CD8-positive, alpha-beta memory T cell (primary cell): Measurements from ENCODE around the gene SLC6A19. TPM values are rescaled to one million over a fixed set of nuclear protein-coding genes. Genes with fewer than 3 reads are reported as not detected.
"Not testable (repeated sequence)": the region's sequence is repeated elsewhere in the genome, so short reads cannot be mapped to it uniquely, and the experiment has no call there.

Experiments
- CTCF ChIA-PET: fragments of 350-600 bp; sonication (Branson Sonifier 250); formaldehyde crosslinking; loops from one replicate; lab custom pipeline; 2021; ENCODE audit warnings: antibody characterized with exemption; lab: Charles Lee
- POLR2A ChIA-PET: fragments of 350-600 bp; sonication (Branson Sonifier 250); formaldehyde crosslinking; loops from one replicate; lab custom pipeline; 2021; ENCODE audit warnings: antibody characterized with exemption; lab: Charles Lee
- DNase-seq, 5 donors: peaks; one replicate each; pipeline versions ENCODE4 v3.0.0 to v3.0.0-alpha.2; 2020 to 2022; ENCODE audit warnings: mixed read lengths in 1 of 5
- H3K27ac ChIP-seq: one replicate; pipeline ENCODE4 v1.7.0; 2013; ENCODE audit warnings: low read depth, mild to moderate bottlenecking, low read length, moderate library complexity
- H3K27me3 ChIP-seq: 2 replicates; pipeline ENCODE4 v1.7.0; 2013; ENCODE audit warnings: low read length, mild to moderate bottlenecking; ENCODE audit not compliant: insufficient read depth, poor library complexity, severe bottlenecking
- H3K36me3 ChIP-seq: 2 replicates; pipeline ENCODE4 v1.7.0; 2013; ENCODE audit warnings: mild to moderate bottlenecking, low read length, moderate library complexity; ENCODE audit not compliant: insufficient read depth
- H3K4me1 ChIP-seq: 2 replicates; pipeline ENCODE4 v1.7.0; 2013; ENCODE audit warnings: mild to moderate bottlenecking, low read length, moderate library complexity; ENCODE audit not compliant: insufficient read depth
- H3K4me3 ChIP-seq: 2 replicates; pipeline ENCODE4 v1.7.0; 2013; ENCODE audit warnings: mild to moderate bottlenecking, low read length
- H3K9me3 ChIP-seq: 2 replicates; pipeline ENCODE4 v1.7.0; 2013; ENCODE audit warnings: mild to moderate bottlenecking, low read length
- H3K27ac Mint-ChIP-seq, 8 donors: one replicate each; pipeline ENCODE4 v1.8.0; 2020 to 2021; ENCODE audit warnings: mixed read lengths in 8 of 8, mild to moderate bottlenecking in 6 of 8, inconsistent platforms in 3 of 8, moderate library complexity in 3 of 8
- H3K27me3 Mint-ChIP-seq, 2 donors: one replicate each; pipeline ENCODE4 v1.8.0; 2020 to 2021; ENCODE audit warnings: mixed read lengths in 2 of 2, mild to moderate bottlenecking in 1 of 2, moderate library complexity in 1 of 2
- H3K36me3 Mint-ChIP-seq, 3 donors: one replicate each; pipeline ENCODE4 v1.8.0; 2020 to 2021; ENCODE audit warnings: mixed read lengths in 3 of 3, inconsistent platforms in 1 of 3, mild to moderate bottlenecking in 1 of 3
- H3K4me1 Mint-ChIP-seq, 3 donors: one replicate each; pipeline ENCODE4 v1.8.0; 2020 to 2021; ENCODE audit warnings: mixed read lengths in 3 of 3, inconsistent platforms in 1 of 3, mild to moderate bottlenecking in 1 of 3
- H3K4me3 Mint-ChIP-seq, 7 donors: one replicate each; pipeline ENCODE4 v1.8.0; 2020 to 2021; ENCODE audit warnings: mixed read lengths in 7 of 7, mild to moderate bottlenecking in 6 of 7, moderate library complexity in 4 of 7, inconsistent platforms in 2 of 7
- H3K9me3 Mint-ChIP-seq, 5 donors: one replicate each; pipeline ENCODE4 v1.8.0; 2020 to 2022; ENCODE audit warnings: mixed read lengths in 5 of 5, mild to moderate bottlenecking in 3 of 5, moderate library complexity in 2 of 5, inconsistent platforms in 1 of 5
- polyA plus RNA-seq: library from polyadenylated mRNA; unstranded; fragments of 300-500 nt; fragmentation: Illumina TruSeq; gene quantifications from one replicate; pipeline ENCODE4 v1.2.3, GENCODE V29; 2021
- total RNA-seq, 2 experiments: library from RNA; stranded (reverse); gene quantifications; one replicate each; pipeline ENCODE4 v1.2.3, GENCODE V29; 2021

The SLC6A19 gene
- total and polyA plus RNA-seq, 3 experiments from 2014 or later = not detected

DNA sequence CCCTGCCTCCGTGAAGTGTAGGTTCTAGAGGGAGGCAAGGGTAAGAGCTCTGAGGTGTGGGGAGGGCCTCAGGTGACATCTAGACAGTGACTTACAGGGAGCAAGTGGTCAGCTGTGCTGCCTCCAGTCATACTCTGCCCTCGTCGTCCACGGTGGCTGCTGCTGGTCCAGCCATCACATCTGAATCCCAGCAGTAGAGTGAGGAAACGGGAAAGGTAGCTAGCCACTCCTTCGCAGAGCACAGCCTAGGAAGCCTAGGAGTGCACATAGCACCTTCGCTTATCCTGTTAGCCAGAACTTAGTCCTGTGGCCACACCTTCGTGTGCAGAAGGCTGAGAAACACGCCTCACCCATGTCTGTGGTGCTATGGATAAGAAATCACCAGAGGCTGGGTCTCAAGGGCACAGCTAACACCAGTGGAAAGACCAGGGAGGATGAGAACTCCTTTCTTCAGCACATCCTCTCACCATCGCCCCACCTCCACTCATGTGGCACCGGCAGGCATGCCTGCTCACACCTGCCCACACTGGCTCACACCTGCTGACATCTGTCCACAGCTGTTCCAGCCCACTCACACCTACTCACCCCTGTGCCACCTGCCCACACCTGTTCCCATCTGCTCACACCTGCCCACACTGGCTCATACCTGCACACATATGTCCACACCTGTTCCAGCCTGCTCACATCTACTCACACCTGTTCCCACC, 44.5 kb upstream of the SLC6A19 start:
- no peak overlapping the region for H3K4me3 ChIP-seq
- peaks cover 20% of the 10 kb centered on the region for H3K27me3 ChIP-seq
- Mint-ChIP-seq H3K36me3 (peaks cover 0 to 8% (median 7%) of the 10 kb centered on the region in 3 donors), H3K9me3 (peaks cover 0 to 8% (median 7%) of the 10 kb centered on the region in 5 donors), H3K27ac (peak overlapping the region in 1 of 8 donors; percentile 86), H3K27me3 (peaks cover 24 to 62% of the 10 kb centered on the region in 2 donors), H3K4me3 (peak overlapping the region in 4 of 7 donors; percentile 23 to 65 (median 36)), H3K4me1 (peaks cover 19 to 33% (median 31%) of the 10 kb centered on the region in 3 donors)
- peaks cover 18% of the 10 kb centered on the region for H3K4me1 ChIP-seq
- DNase-seq = peak in 1 of 5 donors; percentile 25
- no peaks in the 10 kb centered on the region for H3K9me3 ChIP-seq
- ChIA-PET POLR2A (no interaction called here), CTCF (no interaction called here)
- no peaks in the 10 kb centered on the region for H3K36me3 ChIP-seq
- H3K27ac ChIP-seq = no peak overlapping the region

- Histone ChIP-seq H3K4me1 (peaks cover 12% of the 10 kb centered on the region), H3K27me3 (peaks cover 20% of the 10 kb centered on the region)
- H3K27ac Mint-ChIP-seq = peak overlapping the region in 1 of 8 donors; percentile 86
- POLR2A ChIA-PET, H3K4me3 ChIP-seq, H3K36me3 ChIP-seq, H3K27ac ChIP-seq, H3K36me3 Mint-ChIP-seq, CTCF ChIA-PET, H3K9me3 ChIP-seq, DNase-seq, H3K9me3 Mint-ChIP-seq: not testable (repeated sequence)
- peaks cover 19 to 27% (median 25%) of the 10 kb centered on the region in 3 donors for H3K4me1 Mint-ChIP-seq
- H3K4me3 Mint-ChIP-seq = peak overlapping the region in 4 of 7 donors; percentile 47 to 77 (median 55)
- peaks cover 24 to 57% of the 10 kb centered on the region in 2 donors for H3K27me3 Mint-ChIP-seq
Measured at GRCh38 chr5:1157461-1157986, 43.9 kb upstream of the SLC6A19 start.

- no peaks in the 10 kb centered on the region for H3K36me3 ChIP-seq
- peaks cover 0 to 8% (median 7%) of the 10 kb centered on the region in 5 donors for H3K9me3 Mint-ChIP-seq
- POLR2A ChIA-PET = no interaction called here
Measured at GRCh38 chr5:1158647-1159340, 42.6 kb upstream of the SLC6A19 start.

GRCh38 chr5:1159341-1159675, 42.1 kb upstream of the SLC6A19 start:
- peaks cover 19 to 46% of the 10 kb centered on the region in 2 donors for H3K27me3 Mint-ChIP-seq
- ChIA-PET POLR2A (no interaction called here), CTCF (no interaction called here)
- Histone ChIP-seq H3K27me3 (peaks cover 18% of the 10 kb centered on the region), H3K27ac (no peak overlapping the region), H3K4me3 (no peak overlapping the region), H3K9me3 (no peaks in the 10 kb centered on the region), H3K36me3 (no peaks in the 10 kb centered on the region), H3K4me1 (no peaks in the 10 kb centered on the region)
- peak overlapping the region in 2 of 7 donors; percentile 23 to 46 for H3K4me3 Mint-ChIP-seq
- peaks cover 0 to 7% (median 7%) of the 10 kb centered on the region in 3 donors for H3K36me3 Mint-ChIP-seq
- peaks cover 0 to 8% (median 7%) of the 10 kb centered on the region in 5 donors for H3K9me3 Mint-ChIP-seq
- DNase-seq = no peak
- no peak overlapping the region for H3K27ac Mint-ChIP-seq
- H3K4me1 Mint-ChIP-seq = peaks cover 8 to 10% (median 9%) of the 10 kb centered on the region in 3 donors

More at GRCh38 chr5:1158647-1159340, 42.6 kb upstream of the SLC6A19 start:
- peaks cover 12 to 15% (median 14%) of the 10 kb centered on the region in 3 donors for H3K4me1 Mint-ChIP-seq
- Histone ChIP-seq H3K4me3 (no peak overlapping the region), H3K9me3 (no peaks in the 10 kb centered on the region), H3K27me3 (peaks cover 23% of the 10 kb centered on the region), H3K4me1 (no peaks in the 10 kb centered on the region), H3K27ac (no peak overlapping the region)
- H3K36me3 Mint-ChIP-seq = peaks cover 0 to 8% (median 7%) of the 10 kb centered on the region in 3 donors
- peaks cover 24 to 48% of the 10 kb centered on the region in 2 donors for H3K27me3 Mint-ChIP-seq
- CTCF ChIA-PET = no interaction called here
- peak in 1 of 5 donors; percentile 39 for DNase-seq
- H3K27ac Mint-ChIP-seq = no peak overlapping the region
- peak overlapping the region in 2 of 7 donors; percentile 15 to 46 for H3K4me3 Mint-ChIP-seq

- no peaks in the 10 kb centered on the region for H3K4me1 ChIP-seq
- H3K4me3 ChIP-seq = no peak overlapping the region
- Mint-ChIP-seq H3K36me3 (peaks cover 0 to 7% (median 6%) of the 10 kb centered on the region in 3 donors), H3K4me3 (peak overlapping the region in 1 of 7 donors; percentile 23), H3K4me1 (peaks cover 6 to 7% (median 6%) of the 10 kb centered on the region in 3 donors), H3K9me3 (peaks cover 0 to 8% (median 7%) of the 10 kb centered on the region in 5 donors), H3K27me3 (peaks cover 19 to 49% of the 10 kb centered on the region in 2 donors), H3K27ac (peak overlapping the region in 1 of 8 donors; percentile 86)
- ChIA-PET POLR2A (no interaction called here), CTCF (no interaction called here)
- DNase-seq = peak in 1 of 5 donors; percentile 25
- no peaks in the 10 kb centered on the region for H3K9me3 ChIP-seq
- H3K27me3 ChIP-seq = peaks cover 14% of the 10 kb centered on the region
- H3K36me3 ChIP-seq = no peaks in the 10 kb centered on the region
- no peak overlapping the region for H3K27ac ChIP-seq
Measured at GRCh38 chr5:1159774-1160406, 41.5 kb upstream of the SLC6A19 start.

DNA sequence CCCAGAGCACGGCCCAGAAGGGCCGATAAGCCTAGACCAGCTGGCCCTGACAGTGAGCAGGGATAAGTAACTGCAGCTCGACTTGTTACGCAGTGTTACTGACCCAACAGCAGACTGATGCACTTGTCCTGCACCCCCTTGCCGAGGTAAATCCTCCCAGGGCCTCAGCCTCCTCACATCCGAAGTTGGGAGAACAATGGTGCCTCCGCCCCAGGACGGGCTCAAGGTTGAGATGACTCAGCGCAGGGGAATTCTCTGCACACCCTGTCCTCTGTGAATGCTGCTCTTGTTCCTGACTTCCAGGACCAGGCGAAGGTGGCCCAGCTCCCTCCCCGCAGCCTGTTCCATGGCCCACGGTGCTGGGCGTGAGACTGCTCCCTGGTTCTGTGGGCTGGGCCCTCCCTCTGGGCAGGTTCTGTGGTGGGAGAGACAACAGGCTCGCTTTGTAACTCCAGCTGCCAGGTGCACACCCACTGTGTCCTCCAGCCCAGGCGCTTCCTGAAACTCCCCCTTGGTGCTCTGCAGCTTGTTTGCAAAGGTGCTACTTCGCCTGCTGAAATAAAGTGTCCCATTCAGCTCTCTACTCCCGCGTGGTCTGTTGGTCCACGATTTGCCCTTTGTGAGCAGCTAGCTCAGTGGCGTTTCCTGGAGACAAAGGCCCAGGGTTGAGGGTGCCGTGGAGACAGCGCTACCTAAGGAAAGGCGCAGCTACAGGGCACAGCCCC, 40.1 kb upstream of the SLC6A19 start:
- H3K36me3 Mint-ChIP-seq = peaks cover 0 to 7% (median 6%) of the 10 kb centered on the region in 3 donors
- Histone ChIP-seq H3K36me3 (no peaks in the 10 kb centered on the region), H3K27me3 (peaks cover 14% of the 10 kb centered on the region), H3K9me3 (no peaks in the 10 kb centered on the region), H3K4me3 (no peak overlapping the region), H3K27ac (no peak overlapping the region), H3K4me1 (no peaks in the 10 kb centered on the region)
- H3K4me1 Mint-ChIP-seq = peaks cover 6 to 7% (median 6%) of the 10 kb centered on the region in 3 donors
- ChIA-PET CTCF (no interaction called here), POLR2A (no interaction called here)
- H3K4me3 Mint-ChIP-seq = no peak overlapping the region
- no peak overlapping the region for H3K27ac Mint-ChIP-seq
- peak in 1 of 5 donors; percentile 36 for DNase-seq
- H3K27me3 Mint-ChIP-seq = peaks cover 19 to 50% of the 10 kb centered on the region in 2 donors
- peaks cover 0 to 8% (median 7%) of the 10 kb centered on the region in 5 donors for H3K9me3 Mint-ChIP-seq

- CTCF ChIA-PET = interaction anchor here (1.1 kb wide), 1 partner anchor 483 kb away, joined by 3 read pairs; no protein-coding TSS in a partner anchor
Measured at GRCh38 chr5:1161833-1162229, 39.6 kb upstream of the SLC6A19 start.

More at GRCh38 chr5:1161833-1162229, 39.6 kb upstream of the SLC6A19 start:
- Mint-ChIP-seq H3K27me3 (peaks cover 14 to 52% of the 10 kb centered on the region in 2 donors), H3K4me1 (peaks cover 6 to 7% (median 6%) of the 10 kb centered on the region in 3 donors), H3K27ac (no peak overlapping the region), H3K9me3 (peaks cover 0 to 8% (median 7%) of the 10 kb centered on the region in 5 donors), H3K36me3 (peaks cover 0 to 7% (median 6%) of the 10 kb centered on the region in 3 donors), H3K4me3 (no peak overlapping the region)
- Histone ChIP-seq H3K36me3 (no peaks in the 10 kb centered on the region), H3K9me3 (no peaks in the 10 kb centered on the region), H3K4me3 (no peak overlapping the region), H3K4me1 (no peaks in the 10 kb centered on the region), H3K27me3 (peaks cover 11% of the 10 kb centered on the region), H3K27ac (no peak overlapping the region)
- POLR2A ChIA-PET = no interaction called here
- peak in 1 of 5 donors; percentile 25 for DNase-seq
